ENCODE measurements around the gene HPN. TPM values are rescaled to one million over a fixed set of nuclear protein-coding genes. Genes with fewer than 3 reads are reported as not detected.

The HPN gene
- total and polyA plus RNA-seq, 2 donors from 2014 or later: 134 to 331 TPM

DNA sequence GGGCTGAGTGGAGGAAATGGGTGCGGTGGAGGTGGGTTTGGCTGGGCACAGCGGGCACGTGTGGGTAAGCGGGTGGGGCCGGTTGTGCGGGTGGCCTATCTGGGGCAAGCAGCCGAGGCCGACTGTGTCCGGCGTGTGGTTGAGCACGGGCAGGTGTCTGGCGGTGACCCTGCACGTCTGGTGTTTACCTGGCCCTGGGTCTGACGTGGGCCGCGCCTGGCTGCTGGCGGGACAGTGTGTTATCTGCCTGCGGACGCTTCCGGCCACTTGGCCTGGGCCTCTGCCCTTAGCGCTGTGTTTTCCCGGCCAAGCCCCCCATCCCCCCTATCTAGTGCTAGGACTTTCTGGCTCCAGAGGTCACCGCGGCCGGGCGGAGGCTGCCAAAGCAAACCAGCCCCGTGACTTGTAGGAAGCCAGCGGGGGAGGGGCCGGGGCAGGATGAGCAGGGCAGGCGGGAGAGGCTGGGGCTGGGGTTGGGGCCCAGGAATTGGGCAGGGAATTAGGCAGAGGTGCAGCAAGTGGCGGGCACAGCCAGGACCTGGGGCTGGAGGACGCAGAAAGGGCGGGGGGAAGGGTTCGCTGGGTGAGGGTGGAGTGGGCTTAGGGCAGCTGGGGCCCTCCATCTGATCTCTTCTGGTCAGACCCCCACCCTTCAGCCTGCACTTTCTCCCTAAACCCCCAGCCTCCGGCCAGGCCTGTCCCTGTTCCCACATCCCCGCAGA lies 534 bp upstream of the HPN start:
- H3K36me3 ChIP-seq (ENCODE audit: control insufficient read depth in 2 of 3, insufficient read depth in 3 of 3, low read length in 3 of 3): no peaks in the 10 kb centered on the region
- DNase-seq (peak; percentile 53 to 98 (median 81)), FAIRE-seq (no peak)
- peaks cover 0 to 55% (median 23%) of the 10 kb centered on the region in 3 donors for H3K4me1 ChIP-seq (ENCODE audit: control insufficient read depth in 2 of 3, insufficient read depth in 2 of 3, low read depth in 1 of 3, low read length in 3 of 3)
- peak overlapping the region; percentile 94 to 97 for H3K27ac ChIP-seq (ENCODE audit: low read depth in 2 of 2, low read length in 2 of 2)
- TF ChIP-seq, protein P1, sequence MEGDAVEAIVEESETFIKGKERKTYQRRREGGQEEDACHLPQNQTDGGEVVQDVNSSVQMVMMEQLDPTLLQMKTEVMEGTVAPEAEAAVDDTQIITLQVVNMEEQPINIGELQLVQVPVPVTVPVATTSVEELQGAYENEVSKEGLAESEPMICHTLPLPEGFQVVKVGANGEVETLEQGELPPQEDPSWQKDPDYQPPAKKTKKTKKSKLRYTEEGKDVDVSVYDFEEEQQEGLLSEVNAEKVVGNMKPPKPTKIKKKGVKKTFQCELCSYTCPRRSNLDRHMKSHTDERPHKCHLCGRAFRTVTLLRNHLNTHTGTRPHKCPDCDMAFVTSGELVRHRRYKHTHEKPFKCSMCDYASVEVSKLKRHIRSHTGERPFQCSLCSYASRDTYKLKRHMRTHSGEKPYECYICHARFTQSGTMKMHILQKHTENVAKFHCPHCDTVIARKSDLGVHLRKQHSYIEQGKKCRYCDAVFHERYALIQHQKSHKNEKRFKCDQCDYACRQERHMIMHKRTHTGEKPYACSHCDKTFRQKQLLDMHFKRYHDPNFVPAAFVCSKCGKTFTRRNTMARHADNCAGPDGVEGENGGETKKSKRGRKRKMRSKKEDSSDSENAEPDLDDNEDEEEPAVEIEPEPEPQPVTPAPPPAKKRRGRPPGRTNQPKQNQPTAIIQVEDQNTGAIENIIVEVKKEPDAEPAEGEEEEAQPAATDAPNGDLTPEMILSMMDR (IDR thresholded peaks at IDR 0.05; ENCODE audit: borderline replicate concordance, extremely low read depth, insufficient read depth): no peak
- no peaks in the 10 kb centered on the region for H3K9me3 ChIP-seq (ENCODE audit: control insufficient read depth in 2 of 3, insufficient read depth in 1 of 3, low read length in 3 of 3)
- peak overlapping the region in 1 of 3 donors; percentile 87 for H3K9ac ChIP-seq (ENCODE audit: low read length in 3 of 3)
- H3K27me3 ChIP-seq (ENCODE audit: control insufficient read depth, insufficient read depth, low read length): no peaks in the 10 kb centered on the region
- H3K4me3 ChIP-seq (ENCODE audit: low read length in 3 of 3): peak overlapping the region in 2 of 3 donors; percentile 46 to 82
- intact Hi-C loops (cut with DNase I): no loop called here

DNA sequence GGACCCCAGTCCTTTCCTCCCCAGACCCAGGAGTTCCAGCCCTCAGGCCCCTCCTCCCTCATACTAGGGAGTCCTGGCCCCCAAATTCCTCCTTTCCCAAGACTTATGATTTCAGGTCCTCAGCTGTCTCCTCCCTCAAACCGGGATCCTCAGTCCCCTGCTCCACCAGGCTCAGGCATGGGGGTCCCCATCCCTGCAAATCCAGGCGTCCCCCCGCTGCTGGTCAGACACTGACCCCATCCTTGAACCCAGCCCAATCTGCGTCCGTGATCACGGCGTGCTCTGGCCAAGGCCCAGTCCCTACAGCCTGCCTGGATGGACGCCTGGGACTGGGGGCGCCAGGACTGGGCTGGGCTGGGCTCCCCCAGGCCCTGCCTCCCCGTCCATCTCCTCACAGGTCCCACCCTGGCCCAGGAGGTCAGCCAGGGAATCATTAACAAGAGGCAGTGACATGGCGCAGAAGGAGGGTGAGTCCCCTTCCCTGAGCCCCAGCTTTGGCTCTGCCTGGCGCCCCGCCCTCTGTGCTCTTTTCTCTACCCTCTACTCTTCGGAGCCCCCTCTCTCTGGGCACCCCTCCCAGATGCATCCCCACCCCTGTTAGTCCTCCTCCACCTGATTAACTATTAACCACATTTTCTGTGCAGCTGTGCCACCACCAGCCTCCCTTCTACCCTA lies 672 bp downstream of the HPN start:
- Histone ChIP-seq H3K4me1 (ENCODE audit: control insufficient read depth in 2 of 3, insufficient read depth in 2 of 3, low read depth in 1 of 3, low read length in 3 of 3) (peaks cover 0 to 57% (median 23%) of the 10 kb centered on the region in 3 donors), H3K9me3 (ENCODE audit: control insufficient read depth in 2 of 3, insufficient read depth in 1 of 3, low read length in 3 of 3) (no peaks in the 10 kb centered on the region), H3K9ac (ENCODE audit: low read length in 3 of 3) (peak overlapping the region in 2 of 3 donors; percentile 85 to 87), H3K27ac (ENCODE audit: low read depth in 2 of 2, low read length in 2 of 2) (peak overlapping the region; percentile 94 to 97), H3K36me3 (ENCODE audit: control insufficient read depth in 2 of 3, insufficient read depth in 3 of 3, low read length in 3 of 3) (no peaks in the 10 kb centered on the region), H3K4me3 (ENCODE audit: low read length in 3 of 3) (peak overlapping the region; percentile 11 to 82 (median 81)), H3K27me3 (ENCODE audit: control insufficient read depth, insufficient read depth, low read length) (no peaks in the 10 kb centered on the region)
- no peak for FAIRE-seq
- peak; percentile 51 to 91 (median 79) for DNase-seq
- TF ChIP-seq, protein P1 (IDR thresholded peaks at IDR 0.05; ENCODE audit: borderline replicate concordance, extremely low read depth, insufficient read depth): no peak
- intact Hi-C loops (cut with DNase I): no loop called here

DNA sequence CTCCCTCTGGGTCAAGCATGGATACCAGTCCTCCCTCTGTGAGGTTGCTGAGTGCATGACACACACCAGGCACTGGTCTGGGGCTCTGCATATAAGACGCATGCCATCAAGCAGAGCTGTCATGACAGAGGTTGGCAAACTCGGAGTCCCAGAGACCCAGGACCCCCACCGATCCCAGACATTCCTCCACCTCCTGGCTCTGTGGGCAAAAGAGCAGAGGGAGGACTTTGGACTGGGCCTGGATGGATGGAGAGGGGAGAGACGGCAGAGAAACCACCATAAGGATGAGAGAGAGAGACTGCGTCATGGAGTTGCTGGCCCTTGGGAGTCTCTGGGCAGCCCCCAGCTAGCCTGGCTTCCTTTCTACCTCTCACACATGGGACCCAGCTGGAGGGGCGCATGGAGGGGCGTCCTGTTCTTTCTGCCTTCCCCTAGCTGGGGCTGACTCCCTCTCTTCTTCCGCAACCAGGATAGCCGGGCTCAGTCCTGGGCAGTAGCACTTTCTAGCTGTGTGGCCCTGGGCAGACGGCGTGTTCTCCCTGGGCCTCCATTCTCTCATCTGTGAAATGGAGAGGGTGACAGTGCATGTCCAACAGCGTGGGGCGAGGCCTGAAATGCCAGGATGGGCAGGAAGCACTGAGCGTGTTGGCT lies 1.6 kb downstream of the HPN start:
- Histone ChIP-seq H3K4me1 (ENCODE audit: control insufficient read depth in 2 of 3, insufficient read depth in 2 of 3, low read depth in 1 of 3, low read length in 3 of 3) (peaks cover 0 to 52% (median 25%) of the 10 kb centered on the region in 3 donors), H3K4me3 (ENCODE audit: low read length in 3 of 3) (peak overlapping the region in 2 of 3 donors; percentile 62 to 71), H3K27me3 (ENCODE audit: control insufficient read depth, insufficient read depth, low read length) (no peaks in the 10 kb centered on the region), H3K36me3 (ENCODE audit: control insufficient read depth in 2 of 3, insufficient read depth in 3 of 3, low read length in 3 of 3) (no peaks in the 10 kb centered on the region), H3K27ac (ENCODE audit: low read depth in 2 of 2, low read length in 2 of 2) (peak overlapping the region; percentile 94 to 97), H3K9ac (ENCODE audit: low read length in 3 of 3) (peak overlapping the region in 1 of 3 donors; percentile 69), H3K9me3 (ENCODE audit: control insufficient read depth in 2 of 3, insufficient read depth in 1 of 3, low read length in 3 of 3) (no peaks in the 10 kb centered on the region)
- DNase-seq (peak in 3 of 5 donors; percentile 20 to 53 (median 45)), FAIRE-seq (no peak)
- TF ChIP-seq, protein P1 (IDR thresholded peaks at IDR 0.05; ENCODE audit: borderline replicate concordance, extremely low read depth, insufficient read depth): no peak
- intact Hi-C loops (cut with DNase I): no loop called here
